HCT116 (cell line): ENCODE results near the gene TEK. TPM values are rescaled to one million over a fixed set of nuclear protein-coding genes. Genes with fewer than 3 reads are reported as not detected.

Source experiments
- ATAC-seq: fragments of 200-7000 bp; cut with Tn5 transposase; 2 replicates; pipeline ENCODE4 v1.9.1; 2020; ENCODE audit warnings: mild to moderate bottlenecking, moderate library complexity
- BruUV-seq: library from RNA; stranded (reverse); fragments of 400-500 nt; replicated peaks from 2 replicates; lab custom pipeline; 2021; lab: Mats Ljungman, UMichigan
- CTCF ChIA-PET: fragments of 300-600 bp; sonication (Branson Sonifier 250); formaldehyde crosslinking; loops from one replicate; lab custom pipeline; 2021; ENCODE audit warnings: antibody characterized with exemption; lab: Charles Lee
- POLR2A ChIA-PET: fragments of 300-600, 350-600 bp; sonication (Branson Sonifier 250); formaldehyde crosslinking; loops from one replicate; lab custom pipeline; 2021; ENCODE audit warnings: antibody characterized with exemption; lab: Charles Lee
- RAD21 ChIA-PET, 2 experiments: fragments of 300-600 bp; sonication (Branson Sonifier 250); formaldehyde crosslinking; loops; one replicate each; lab custom pipeline; 2023; ENCODE audit warnings: low total read pairs in 2 of 2; ENCODE audit not compliant: uncharacterized antibody in 2 of 2, unreplicated experiment in 2 of 2, low non-redundant PET in 1 of 2; lab: Charles Lee
- DNase-seq: peaks from one replicate; pipeline ENCODE4 v3.0.0-alpha.2; 2010; ENCODE audit warnings: low read depth, low spot score
- H2AFZ ChIP-seq: fragments of 200-600 bp; shearing (Covaris generic), sonication (generic); 2 replicates; pipeline ENCODE4 v1.6.1; 2017; ENCODE audit warnings: low read depth, mixed run types, mixed read lengths, antibody characterized with exemption, low read length; ENCODE audit not compliant: poor library complexity, severe bottlenecking
- H3K27ac ChIP-seq: 2 replicates; pipeline ENCODE4 v1.5.1; 2012; ENCODE audit warnings: low read depth, low read length
- H3K27me3 ChIP-seq: fragments of 200-600 bp; sonication (generic); 2 replicates; pipeline ENCODE4 v1.6.1; 2016; ENCODE audit warnings: mixed run types, low read length, mixed read lengths; ENCODE audit not compliant: insufficient read depth
- H3K36me3 ChIP-seq, 2 experiments: fragments of 200-500 bp in 1 of 2; fragments of 200-600 bp in 1 of 2; sonication (Bioruptor generic) in 1 of 2; sonication (generic) in 1 of 2; 2 replicates each; pipeline versions ENCODE4 v1.5.1 to v1.6.1; 2014 to 2016; ENCODE audit warnings: low read length in 2 of 2, inconsistent platforms in 1 of 2, mixed read lengths in 1 of 2, mixed run types in 1 of 2; ENCODE audit not compliant: insufficient read depth in 2 of 2, control insufficient read depth in 1 of 2
- H3K4me1 ChIP-seq, 2 experiments: fragments of 200-600 bp in 1 of 2; sonication (generic) in 1 of 2; 2 replicates each; pipeline versions ENCODE4 v1.5.1 to v1.6.1; 2012 to 2017; ENCODE audit warnings: low read length in 2 of 2, inconsistent platforms in 1 of 2, mild to moderate bottlenecking in 1 of 2, mixed read lengths in 1 of 2, mixed run types in 1 of 2, moderate library complexity in 1 of 2; ENCODE audit not compliant: insufficient read depth in 2 of 2, control insufficient read depth in 1 of 2
- H3K4me2 ChIP-seq: fragments of 200-600 bp; sonication (generic); 2 replicates; pipeline ENCODE4 v1.6.1; 2017; ENCODE audit warnings: mixed run types, low read length, mixed read lengths
- H3K4me3 ChIP-seq, 2 experiments: fragments of 200-600 bp in 1 of 2; sonication (generic) in 1 of 2; replicated peaks in 1 of 2; 2 replicates each; pipeline ENCODE4 v1.5.1; 2011 to 2016; ENCODE audit warnings: low read length in 2 of 2, control low read depth in 1 of 2, low read depth in 1 of 2, mild to moderate bottlenecking in 1 of 2, mixed read lengths in 1 of 2, mixed run types in 1 of 2
- H3K79me2 ChIP-seq: fragments of 200-600 bp; sonication (generic); 2 replicates; pipeline ENCODE4 v1.6.1; 2017; ENCODE audit warnings: mild to moderate bottlenecking, mixed run types, low read length, moderate library complexity, mixed read lengths; ENCODE audit not compliant: insufficient read depth
- H3K9ac ChIP-seq: fragments of 200-600 bp; sonication (generic); 2 replicates; pipeline ENCODE4 v1.6.1; 2016; ENCODE audit warnings: low read length, mixed read lengths
- H3K9me2 ChIP-seq: fragments of 200-600 bp; sonication (generic), shearing (Covaris generic); 2 replicates; pipeline ENCODE4 v1.6.1; 2017; ENCODE audit warnings: mixed run types, mild to moderate bottlenecking, moderate library complexity; ENCODE audit not compliant: insufficient read depth
- H3K9me3 ChIP-seq, 2 experiments: fragments of 200-500 bp in 1 of 2; fragments of 200-600 bp in 1 of 2; sonication (Bioruptor generic) in 1 of 2; sonication (generic) in 1 of 2; 2 replicates each; pipeline ENCODE4 v1.6.1; 2014 to 2017; ENCODE audit warnings: low read length in 2 of 2, mixed read lengths in 2 of 2, inconsistent platforms in 1 of 2, low read depth in 1 of 2, mild to moderate bottlenecking in 1 of 2, mixed run types in 1 of 2, moderate library complexity in 1 of 2; ENCODE audit not compliant: control insufficient read depth in 1 of 2, insufficient read depth in 1 of 2
- H4K20me1 ChIP-seq: fragments of 200-600 bp; sonication (generic), shearing (Covaris generic); 2 replicates; pipeline ENCODE4 v1.6.1; 2017; ENCODE audit warnings: mixed run types, mild to moderate bottlenecking, moderate library complexity; ENCODE audit not compliant: insufficient read depth
- ATF3 ChIP-seq: IDR thresholded peaks from 2 replicates; pipeline ENCODE4 v1.6.1; 2012
- CBX3 ChIP-seq: IDR thresholded peaks from 2 replicates; pipeline ENCODE4 v1.6.1; 2012; ENCODE audit warnings: low read depth
- CEBPB ChIP-seq: IDR thresholded peaks from 2 replicates; pipeline ENCODE4 v1.6.1; 2012; ENCODE audit warnings: low read depth
- EGR1 ChIP-seq: IDR thresholded peaks from 2 replicates; pipeline ENCODE4 v1.6.1; 2012; ENCODE audit warnings: low read depth
- ELF1 ChIP-seq: IDR thresholded peaks from 2 replicates; pipeline ENCODE4 v1.6.1; 2012; ENCODE audit warnings: low read depth, borderline replicate concordance
- EZH2 ChIP-seq: fragments of 200-600 bp; sonication (generic); IDR thresholded peaks from 2 replicates; pipeline ENCODE4 v1.6.1; 2017; ENCODE audit warnings: antibody characterized with exemption, mixed run types
- EZH2phosphoT487 ChIP-seq: fragments of 200-600 bp; IDR thresholded peaks from 2 replicates; pipeline ENCODE4 v1.6.1; 2018; ENCODE audit warnings: antibody characterized with exemption, borderline replicate concordance
- FOSL1 ChIP-seq: IDR thresholded peaks from 2 replicates; pipeline ENCODE4 v1.6.1; 2012; ENCODE audit warnings: low read depth
- JUND ChIP-seq: IDR thresholded peaks from 2 replicates; pipeline ENCODE4 v1.6.1; 2012
- POLR2A ChIP-seq: IDR thresholded peaks from 2 replicates; pipeline ENCODE4 v1.7.0; 2011; ENCODE audit warnings: borderline replicate concordance; ENCODE audit not compliant: insufficient read depth, insufficient read length; ENCODE audit errors: extremely low read depth
- POLR2AphosphoS5 ChIP-seq: IDR thresholded peaks from 2 replicates; pipeline ENCODE4 v1.6.1; 2011; ENCODE audit warnings: mild to moderate bottlenecking, low read depth, low read length, moderate library complexity
- RAD21 ChIP-seq: IDR thresholded peaks from 2 replicates; pipeline ENCODE4 v1.6.1; 2012; ENCODE audit warnings: low read depth, mild to moderate bottlenecking
- REST ChIP-seq: IDR thresholded peaks from 2 replicates; pipeline ENCODE4 v1.6.1; 2012; ENCODE audit warnings: low read depth
- SIN3A ChIP-seq: IDR thresholded peaks from 2 replicates; pipeline ENCODE4 v1.6.1; 2012; ENCODE audit warnings: low read depth
- TCF7L2 ChIP-seq: IDR thresholded peaks from 2 replicates; pipeline ENCODE4 v1.7.0; 2011; ENCODE audit warnings: borderline replicate concordance, inconsistent platforms; ENCODE audit not compliant: insufficient read depth, insufficient read length; ENCODE audit errors: extremely low read depth
- YY1 ChIP-seq: IDR thresholded peaks from 2 replicates; pipeline ENCODE4 v1.6.1; 2011; ENCODE audit warnings: low read length, low read depth, moderate library complexity, mild to moderate bottlenecking; ENCODE audit not compliant: insufficient replicate concordance; ENCODE audit errors: extremely low read depth
- ZFX ChIP-seq: fragments of 450-650 bp; IDR thresholded peaks from 2 replicates; pipeline ENCODE4 v1.6.1; 2017
- ZNF274 ChIP-seq: fragments of 200-500 bp; sonication (Bioruptor generic); IDR thresholded peaks from 2 replicates; pipeline ENCODE4 v1.6.1; 2014; ENCODE audit warnings: mild to moderate bottlenecking, low read depth, low read length, inconsistent platforms
- intact Hi-C: fragments of 100-400 bp; cut with micrococcal nuclease; formaldehyde crosslinking; loops from 2 replicates; pipeline ENCODE4 v1.10.0; 2022
- total RNA-seq: library from RNA; stranded (reverse); gene quantifications from one replicate; pipeline ENCODE4 v1.2.1, GENCODE V29; 2021; ENCODE audit not compliant: unreplicated experiment

TEK gene
- total RNA-seq, 1 experiment from 2014 or later = 0.15 TPM

DNA sequence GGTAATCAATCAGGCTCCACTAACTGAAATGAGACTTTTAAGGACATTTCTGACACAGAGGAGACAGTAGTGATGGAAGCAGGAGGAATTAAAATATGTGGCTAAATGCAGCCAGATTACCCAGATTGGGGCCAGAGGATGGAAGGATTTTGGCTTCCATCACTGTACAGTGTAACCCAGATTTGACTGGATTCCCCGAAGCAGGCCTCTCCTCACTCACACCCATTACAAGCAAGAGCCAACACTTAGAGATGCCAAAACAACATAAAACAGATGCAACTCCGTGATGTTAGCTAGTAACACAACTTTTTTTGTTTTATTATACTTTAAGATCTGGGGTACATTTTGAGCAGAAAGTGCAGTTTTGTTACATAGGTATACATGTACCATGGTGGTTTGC lies 17.6 kb downstream of the TEK start (continued):
- TF ChIP-seq EGR1 = no peak
- no peak for TF ChIP-seq ZNF274
- TF ChIP-seq, all 23 proteins: peak for 0

DNA sequence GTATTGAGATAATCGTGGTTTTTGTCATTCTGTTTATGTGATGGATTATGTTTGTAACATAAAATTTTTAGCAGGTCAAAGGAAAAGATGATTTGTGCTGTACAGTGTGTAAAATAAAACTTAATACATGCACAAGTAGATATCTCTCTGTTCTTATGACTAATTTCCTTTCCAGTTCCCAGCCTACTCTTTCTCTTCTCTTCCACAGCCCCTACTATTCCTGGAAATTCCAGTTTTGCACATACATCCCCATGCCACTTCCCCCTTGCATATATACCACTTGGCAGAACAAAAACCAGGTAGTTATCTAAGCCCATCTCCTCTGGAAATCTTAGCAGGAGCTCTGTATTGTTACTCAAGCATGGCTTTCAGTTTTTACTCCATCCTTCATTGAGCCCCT lies 20.2 kb downstream of the TEK start:
- BruUV-seq = no TSS peak
- TF ChIP-seq ZNF274 = no peak
- TF ChIP-seq EZH2phosphoT487 = no peak
- TF ChIP-seq YY1 = no peak
- no peak for TF ChIP-seq RAD21
- no peak for TF ChIP-seq JUND
- no peak for TF ChIP-seq REST
- no peak for TF ChIP-seq SIN3A
- no peak for TF ChIP-seq POLR2A
- TF ChIP-seq ZFX = no peak
- TF ChIP-seq ATF3 = no peak
- no peak for TF ChIP-seq ELF1
- no peak for TF ChIP-seq EGR1
- TF ChIP-seq FOSL1 = no peak
- no peak for TF ChIP-seq TCF7L2
- TF ChIP-seq EZH2 = no peak
- TF ChIP-seq CBX3 = no peak
- TF ChIP-seq POLR2AphosphoS5 = no peak
- TF ChIP-seq CEBPB = no peak
- ChIA-PET RAD21 (no interaction called here), CTCF (no interaction called here), POLR2A (no interaction called here)
- no peaks in the 10 kb centered on the region for H3K9me3 ChIP-seq
- H3K9ac ChIP-seq = no peak overlapping the region
- H3K36me3 ChIP-seq = no peaks in the 10 kb centered on the region
- no peak overlapping the region for H3K4me2 ChIP-seq
- no peaks in the 10 kb centered on the region for H3K9me2 ChIP-seq
- intact Hi-C loops = no loop called here
- H4K20me1 ChIP-seq = no peaks in the 10 kb centered on the region
- no peaks in the 10 kb centered on the region for H3K79me2 ChIP-seq
- no peak overlapping the region for H3K27ac ChIP-seq
- no peak overlapping the region for H3K4me3 ChIP-seq
- H3K4me1 ChIP-seq = peaks cover 0 to 3% of the 10 kb centered on the region in 2 experiments; a peak in 1 of 4 replicates
- H3K27me3 ChIP-seq = peaks cover 6% of the 10 kb centered on the region; the same call in 1 of the 2 replicates
- DNase-seq (no peak), ATAC-seq (no peak)
- H2AFZ ChIP-seq = no peak overlapping the region
